GM21447 (cell line): Measurements from ENCODE around the gene SNX1.
"Not testable (repeated sequence)": the region's sequence is repeated elsewhere in the genome, so short reads cannot be mapped to it uniquely, and the experiment has no call there.

Experiments used
- ATAC-seq: cut with Tn5 transposase; IDR thresholded peaks from one replicate; pipeline ENCODE4 v1.9.1; 2021; ENCODE audit not compliant: unreplicated experiment

Gene SNX1

DNA sequence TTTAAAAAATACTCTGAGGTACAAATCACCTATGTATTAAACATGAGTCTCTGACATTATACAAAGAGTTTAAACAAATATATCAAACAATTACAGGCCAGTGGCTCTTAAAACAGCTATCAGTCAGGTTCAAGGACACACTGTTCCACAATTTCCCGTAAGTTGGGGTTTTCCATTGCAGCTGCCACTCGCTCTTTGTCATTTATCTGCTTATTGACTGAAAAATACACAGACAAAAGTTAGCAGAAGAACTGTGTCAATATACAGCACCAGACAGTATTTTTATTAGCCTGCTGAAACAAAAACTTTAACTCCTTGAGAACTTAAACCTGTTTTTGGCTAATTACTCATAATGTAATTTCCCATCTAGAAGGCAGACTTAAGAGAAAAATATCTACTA, 23.0 kb upstream of the SNX1 start:
- ATAC-seq: no peak

DNA sequence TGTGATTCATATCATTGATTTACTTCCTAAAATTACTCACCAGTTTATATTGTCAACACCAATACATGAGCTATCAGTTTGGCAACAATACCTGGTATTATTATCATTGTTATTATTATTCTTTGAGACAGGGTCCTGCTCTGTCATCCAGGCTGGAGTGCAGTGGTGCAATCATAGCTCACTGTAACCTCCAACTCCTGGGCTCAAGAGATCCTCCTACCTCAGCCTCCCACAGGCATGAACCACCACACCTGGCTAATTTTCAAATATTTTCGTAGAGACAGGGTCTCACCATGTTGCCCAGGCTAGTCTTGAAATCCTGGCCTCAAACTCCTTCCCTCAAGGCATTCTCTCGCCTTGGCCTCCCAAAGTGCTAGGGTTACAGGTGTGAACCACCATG, 22.3 kb upstream of the SNX1 start:
- ATAC-seq: not testable (repeated sequence)

DNA sequence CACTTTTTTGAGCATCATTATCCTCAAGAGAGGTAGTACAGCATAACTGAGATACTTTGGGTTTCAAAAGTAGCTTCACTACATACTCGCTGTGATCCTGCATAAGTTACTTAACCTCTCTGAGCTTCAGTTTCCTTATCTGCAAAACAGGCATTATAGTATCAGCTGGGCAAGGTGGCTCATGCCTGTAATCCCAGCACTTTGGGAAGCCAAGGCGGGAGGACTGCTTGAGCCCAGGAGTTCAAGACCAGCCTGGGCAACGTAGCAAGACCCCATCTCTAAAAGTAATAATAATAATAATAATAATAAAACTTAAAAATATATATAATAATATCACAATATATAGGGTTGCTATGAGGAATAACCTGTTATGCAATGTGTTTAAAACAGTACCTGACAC, 13.0 kb upstream of the SNX1 start:
- no peak for ATAC-seq

GRCh38 chr15:64089543-64090280, 6.1 kb upstream of the SNX1 start:
- ATAC-seq: no peak

DNA sequence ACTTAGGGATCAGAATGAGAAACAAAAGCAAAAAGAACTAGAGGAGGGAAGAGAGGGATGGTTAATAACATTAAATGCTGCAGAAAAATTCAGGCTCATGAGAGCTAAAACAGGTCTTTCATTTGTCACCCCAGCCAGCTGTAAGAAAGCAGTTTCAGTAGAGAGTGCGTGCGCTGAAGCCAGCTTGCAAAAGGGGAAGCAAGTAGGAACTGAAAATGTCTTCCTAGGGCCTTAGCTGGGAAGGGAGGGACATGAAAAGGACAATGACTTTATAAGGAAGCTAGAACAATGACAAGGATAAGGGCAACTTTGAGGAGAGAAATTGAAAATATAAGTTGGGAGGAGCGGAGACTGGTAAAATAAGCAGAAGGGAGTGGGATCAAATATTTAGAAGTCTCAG, 5.3 kb upstream of the SNX1 start:
- no peak for ATAC-seq

DNA sequence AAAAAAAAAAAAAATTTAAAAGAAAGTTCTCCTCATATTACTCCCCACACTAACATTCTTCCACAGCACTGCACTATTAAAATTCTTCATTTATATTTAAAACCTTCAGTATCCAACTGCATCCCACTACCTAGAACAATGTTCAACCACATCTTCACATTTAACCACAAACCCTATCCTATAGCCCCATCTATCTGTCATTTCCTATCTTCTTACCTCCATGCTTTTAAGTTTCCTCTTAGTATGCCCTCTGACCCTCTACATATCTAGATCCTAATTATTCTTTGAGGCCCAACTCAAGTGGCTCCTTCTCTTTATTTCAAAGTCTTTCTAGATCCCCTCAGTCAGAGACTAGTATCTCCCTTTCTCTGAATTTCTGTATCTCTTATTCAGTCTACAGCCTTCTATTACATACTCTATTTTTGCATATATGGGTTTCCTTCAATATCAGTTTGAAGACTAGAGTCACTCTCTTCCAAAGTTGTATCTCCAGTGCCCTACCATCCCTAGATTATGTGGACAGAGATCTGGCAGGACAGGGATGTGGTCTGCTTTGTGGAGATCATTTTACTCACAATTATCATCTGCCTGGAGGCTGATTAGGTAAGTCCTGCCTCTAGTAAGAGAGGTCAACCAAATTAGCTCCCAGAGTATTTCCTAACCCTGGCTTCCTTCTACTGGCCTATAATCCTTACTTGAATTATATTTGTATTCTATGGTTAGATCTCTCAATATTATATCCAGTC, 3.5 kb upstream of the SNX1 start:
- no peak for ATAC-seq

DNA sequence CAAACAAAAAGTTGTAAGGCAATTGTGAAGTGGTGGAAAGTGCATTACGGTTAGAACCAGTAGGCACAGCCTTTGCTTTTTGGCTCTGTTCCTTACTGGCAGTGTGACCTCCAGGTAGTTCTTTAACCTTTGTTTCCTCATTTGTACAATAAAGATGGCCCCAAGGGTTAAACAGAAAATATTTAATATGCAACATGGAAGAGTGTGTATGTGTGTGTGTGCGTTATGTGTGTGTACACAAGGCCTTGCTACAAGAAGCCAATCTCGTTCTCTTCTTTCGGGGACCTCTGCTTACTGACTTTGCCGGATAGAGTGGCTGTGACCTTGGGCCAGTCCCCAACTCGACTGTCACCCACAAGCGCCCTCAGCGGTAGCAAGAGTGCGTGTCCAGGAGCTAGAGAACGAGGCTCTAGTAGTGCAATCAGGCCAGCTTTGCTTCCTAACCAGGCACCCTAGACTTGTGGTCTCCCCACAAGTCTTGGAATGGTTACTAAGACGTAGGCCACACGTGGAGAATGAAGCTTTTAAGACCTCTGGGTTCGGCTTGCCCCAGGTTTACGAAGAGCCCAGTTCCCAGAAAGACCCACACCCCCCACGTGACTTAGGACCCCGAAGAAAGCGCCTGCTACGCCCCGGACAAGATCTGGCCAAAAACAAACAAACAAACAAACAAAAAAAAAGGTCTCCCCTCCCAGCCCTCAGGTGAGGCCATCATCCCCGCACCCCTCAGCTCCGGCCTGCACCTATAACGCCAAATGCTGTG, 2.7 kb upstream of the SNX1 start:
- ATAC-seq: peak; percentile 20

DNA sequence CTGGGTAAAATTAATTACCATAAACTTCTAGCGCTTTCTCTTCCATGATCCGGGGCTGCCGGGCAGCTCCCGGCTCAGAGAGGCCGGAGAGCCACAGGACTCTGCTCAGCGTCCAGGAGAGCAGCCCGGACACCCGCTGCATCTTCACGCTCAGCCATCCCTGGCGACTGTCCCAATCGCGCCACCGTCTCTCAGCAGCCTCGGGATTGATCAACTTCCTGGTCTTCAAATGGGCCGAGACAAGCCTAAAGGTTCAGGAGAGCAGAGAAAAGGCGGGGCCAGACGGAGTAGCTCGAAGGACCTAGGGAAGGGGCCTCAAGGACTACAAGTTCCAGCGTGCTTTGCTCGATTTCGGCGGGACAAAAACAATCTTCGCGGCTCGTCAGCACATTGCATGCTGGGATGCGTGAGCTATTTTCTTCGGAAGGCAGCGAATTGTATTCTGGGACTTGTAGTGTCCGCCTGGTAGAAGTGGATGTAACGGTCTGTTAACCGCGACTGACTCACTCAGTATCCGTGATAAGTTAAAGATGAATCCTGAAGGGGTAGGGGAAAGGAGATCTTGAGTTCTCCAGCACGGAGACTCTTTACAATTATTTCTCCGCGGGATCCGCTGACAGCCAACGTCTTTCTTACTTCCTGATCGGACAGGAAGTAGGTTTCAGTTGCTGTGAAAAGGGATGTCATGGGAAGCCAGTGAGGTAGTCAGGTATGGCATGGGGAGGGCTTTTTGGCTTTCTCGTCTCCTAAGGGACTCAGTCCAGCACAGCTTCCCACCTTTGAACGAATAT, 2.0 kb upstream of the SNX1 start, which contains the start of gene CIAO2A:
TSS of gene CIAO2A (minus strand) at position 212 of the 791 bp plus-strand sequence. CDS start at position 142, 70 bp downstream.
- ATAC-seq: peak; percentile 52

DNA sequence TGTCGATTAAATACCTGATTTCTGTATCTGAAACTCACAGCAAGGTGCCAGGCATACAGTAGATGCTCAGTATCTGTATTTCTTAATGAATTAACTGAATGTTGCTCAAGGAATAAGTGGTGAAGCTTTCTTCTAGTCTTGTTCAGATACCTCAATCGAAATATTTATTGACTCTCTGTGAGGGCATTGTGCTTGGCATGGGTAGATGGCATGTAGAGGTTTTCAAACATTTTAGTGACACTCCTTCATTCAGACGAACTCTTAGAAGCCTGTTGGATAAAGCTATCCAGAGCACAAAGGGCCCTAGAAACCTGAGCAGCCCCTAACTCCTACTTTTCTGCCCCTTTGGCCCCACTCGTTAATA, 369 bp upstream of the SNX1 start:
- ATAC-seq: no peak

DNA sequence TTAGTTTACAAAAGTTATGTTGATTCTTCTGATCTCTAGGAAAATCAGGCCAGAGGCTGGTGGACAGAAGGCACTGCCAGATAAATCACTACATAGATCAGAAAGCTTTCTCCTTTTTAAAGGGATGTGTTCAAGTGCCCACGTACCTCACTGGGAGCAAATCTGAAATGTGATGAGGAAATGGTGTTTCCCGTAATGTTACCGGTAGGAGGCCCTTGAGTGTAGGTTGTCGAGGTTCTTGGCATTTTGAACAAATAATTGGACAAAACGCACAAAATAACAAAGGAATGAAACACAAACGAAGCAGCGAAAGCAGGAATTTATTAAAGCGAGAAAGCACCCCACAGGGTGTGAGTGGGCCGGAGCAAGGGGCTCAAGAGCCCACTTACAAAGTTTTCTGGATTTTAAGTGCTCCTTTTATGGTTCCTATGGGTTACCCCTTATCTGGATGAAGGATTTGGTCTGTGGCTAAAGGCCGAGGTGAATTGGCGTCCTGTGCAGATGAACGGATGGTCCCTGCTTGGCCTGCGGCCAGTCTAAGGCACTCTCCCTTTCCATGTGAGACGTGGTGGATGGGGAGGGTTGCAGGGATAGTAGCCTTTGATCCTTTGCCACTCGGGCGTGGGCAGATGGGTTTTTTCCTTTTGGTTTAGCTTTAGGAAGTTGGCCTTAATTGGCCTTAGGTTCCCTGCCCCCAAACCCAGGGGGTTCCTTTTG, 1.0 kb downstream of the SNX1 start:
- ATAC-seq: no peak

DNA sequence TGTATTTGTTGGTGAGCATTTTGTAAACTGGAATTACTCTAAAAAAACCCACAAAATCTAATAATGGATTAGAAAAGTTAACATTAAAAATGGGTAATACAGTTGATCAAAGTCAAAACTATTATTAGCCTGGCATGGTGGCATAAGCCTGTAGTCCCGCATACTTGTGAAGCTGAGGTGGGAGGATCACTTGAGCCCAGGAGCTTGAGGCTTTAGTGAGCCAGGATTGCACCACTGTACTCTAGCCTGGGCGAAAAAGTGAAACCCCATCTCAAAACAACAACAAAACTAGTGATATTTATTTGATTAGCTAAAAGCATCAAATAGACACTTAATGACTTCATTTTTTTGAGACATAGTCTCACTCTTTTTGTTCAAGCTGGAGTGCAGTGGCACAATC, 3.6 kb downstream of the SNX1 start:
- ATAC-seq: no peak

DNA sequence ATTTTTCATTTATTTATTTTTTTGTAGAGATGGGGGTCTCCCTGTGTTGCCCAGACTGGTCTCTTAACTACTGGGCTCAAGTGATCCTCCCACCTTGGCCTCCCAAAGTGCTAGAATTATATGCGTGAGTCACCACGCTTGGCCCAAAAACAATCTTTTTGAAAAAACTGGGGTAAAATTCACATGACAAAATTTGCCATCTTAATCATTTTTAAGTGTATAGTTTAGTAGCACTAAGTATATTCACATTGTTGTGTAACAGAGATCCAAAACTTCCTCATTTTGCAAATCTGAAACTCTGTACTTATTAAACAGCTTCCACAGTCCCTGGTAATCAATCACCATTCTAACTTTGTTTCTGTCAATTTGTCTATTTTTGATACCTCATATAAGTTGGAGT, 5.2 kb downstream of the SNX1 start:
- ATAC-seq: no peak

DNA sequence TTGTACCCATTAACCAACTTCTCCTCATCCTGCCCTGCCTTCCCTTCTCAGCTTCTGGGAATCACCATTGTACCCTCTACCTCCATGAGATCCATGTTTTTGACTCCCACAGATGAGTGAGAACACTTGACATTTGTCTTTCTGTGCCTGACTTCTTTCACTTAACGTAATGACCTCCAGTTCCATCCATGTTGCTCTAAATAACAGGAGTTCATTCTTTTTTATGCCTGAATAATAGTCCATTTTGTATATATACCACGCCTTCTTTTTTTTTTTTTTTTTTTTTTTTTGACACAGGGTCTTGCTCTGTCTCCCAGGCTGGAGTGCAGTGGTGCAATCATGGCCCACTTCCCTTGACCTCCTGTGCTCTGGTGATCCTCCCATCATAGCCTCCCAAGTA, 6.7 kb downstream of the SNX1 start:
- ATAC-seq: no peak

DNA sequence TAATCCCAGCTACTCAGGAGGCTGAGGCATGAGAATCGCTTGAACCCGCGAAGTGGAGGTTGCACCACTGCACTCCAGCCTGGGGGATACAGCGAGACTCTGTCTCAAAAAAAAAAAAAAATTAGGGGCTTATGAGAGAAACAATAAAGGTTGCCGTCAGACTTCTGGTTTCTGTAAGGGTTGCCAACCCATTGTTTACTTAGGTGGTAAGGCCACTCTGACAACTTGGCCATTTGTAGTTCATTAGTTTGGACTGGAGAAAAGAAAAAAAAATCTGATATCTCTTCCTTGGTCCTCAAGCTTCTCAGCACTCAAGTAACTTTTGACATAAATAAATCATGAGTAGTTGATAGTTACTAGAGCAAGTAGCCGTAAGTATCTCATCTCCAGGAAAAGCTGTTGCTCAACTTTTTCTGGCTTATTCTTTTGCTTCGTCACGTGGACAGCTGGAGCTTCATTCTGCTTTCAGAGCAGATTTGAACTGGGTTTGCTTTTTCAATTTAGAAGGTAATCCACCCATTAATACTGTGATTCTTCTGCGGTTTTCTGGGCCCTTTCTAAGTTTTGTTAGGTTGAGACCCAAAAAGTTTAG, 9.4 kb downstream of the SNX1 start:
- ATAC-seq: no peak

DNA sequence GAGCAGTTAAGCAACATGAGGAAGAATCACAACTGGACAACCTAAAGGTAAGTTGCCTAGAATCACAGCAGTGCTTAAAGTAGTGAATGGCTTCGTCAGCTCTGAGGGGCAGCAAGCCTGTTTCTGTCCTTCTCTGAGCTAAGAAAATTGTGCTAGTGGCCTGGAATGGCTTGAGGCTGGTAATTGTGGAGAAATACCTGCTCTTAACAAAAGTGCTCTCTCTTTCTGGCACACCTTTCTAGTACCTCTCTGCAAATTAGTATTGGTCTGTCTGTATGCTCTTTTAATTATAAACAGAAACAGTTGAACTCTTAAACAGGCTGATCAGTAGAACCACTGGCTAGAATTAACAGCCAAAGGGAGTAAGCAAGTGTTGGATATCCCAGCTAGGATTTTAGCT, 11.6 kb downstream of the SNX1 start:
- ATAC-seq: no peak

GRCh38 chr15:64110108-64110701, 14.4 kb downstream of the SNX1 start:
- not testable (repeated sequence) for ATAC-seq

DNA sequence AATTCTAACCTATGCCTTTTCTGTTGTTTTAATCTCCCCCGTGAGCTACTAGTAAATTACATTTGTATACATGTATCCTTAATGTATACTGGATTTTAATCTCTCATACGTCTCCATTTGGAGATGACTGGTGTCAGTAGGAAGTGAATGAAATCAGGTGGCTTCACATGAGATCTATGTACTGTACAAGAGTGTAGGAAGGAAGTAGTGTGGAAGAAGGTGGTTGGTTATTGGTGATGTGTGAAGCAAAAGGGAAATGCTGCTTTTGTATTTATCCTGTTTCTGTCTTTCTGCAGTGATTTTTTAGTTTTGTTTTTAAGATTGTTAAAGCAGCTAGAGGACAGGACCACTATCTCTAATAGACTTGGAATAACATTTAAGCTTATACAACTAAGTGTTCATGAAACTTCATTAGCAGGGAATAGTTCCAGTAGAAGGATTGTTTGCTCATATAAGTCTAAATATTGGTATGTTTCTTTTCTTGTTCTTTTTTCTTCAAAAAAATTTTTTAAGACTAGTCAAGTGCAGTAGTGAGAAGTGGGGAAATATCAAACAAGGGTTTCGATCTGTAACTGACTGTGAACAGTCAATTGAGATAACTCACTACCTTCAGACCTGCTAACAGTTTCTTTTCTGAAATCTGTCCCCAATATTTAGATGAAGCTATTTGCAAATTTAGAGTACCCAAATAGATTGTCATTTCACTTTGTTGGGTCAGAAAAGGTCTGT, 15.3 kb downstream of the SNX1 start:
- peak; percentile 72 for ATAC-seq

DNA sequence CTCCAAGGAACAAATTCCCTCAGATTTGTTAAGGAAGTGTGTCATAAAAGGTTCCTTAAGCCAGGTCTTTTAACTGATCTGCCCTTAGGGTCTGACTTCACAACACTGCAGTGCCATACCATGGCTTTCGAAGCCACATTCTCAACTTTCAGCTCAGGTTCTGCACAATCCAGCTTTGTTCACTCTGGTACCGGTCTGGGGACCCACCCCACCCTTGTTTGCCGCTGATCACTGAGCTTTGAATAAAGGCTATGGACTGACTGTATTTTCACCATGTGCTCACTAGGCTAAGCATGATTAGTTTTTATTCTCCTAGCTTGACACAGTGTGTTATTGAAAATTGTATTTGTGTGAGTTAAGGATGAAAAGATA, 15.9 kb downstream of the SNX1 start:
- no peak for ATAC-seq
